Ovary (tissue), 3 donors: ENCODE results near the gene WFDC1.

Experiments used
- EP300 ChIP-seq: sonication (generic); formaldehyde crosslinking; IDR thresholded peaks from one replicate; pipeline ENCODE4 v1.6.1; 2017; ENCODE audit warnings: antibody characterized with exemption
- POLR2A ChIP-seq: fragments of 450-650 bp; IDR thresholded peaks from one replicate; pipeline ENCODE4 v1.6.1; 2017; ENCODE audit warnings: antibody characterized with exemption, mild to moderate bottlenecking, moderate library complexity
- TF ChIP-seq, protein P1 (sequence below), 3 donors: fragments of 450-650 bp in 2 of 3; fragments of 200-600 bp in 1 of 3; IDR thresholded peaks; one replicate each; pipeline versions ENCODE4 v1.5.1 to v1.8.0; 2016 to 2022; ENCODE audit warnings: antibody characterized with exemption in 3 of 3, mild to moderate bottlenecking in 1 of 3
- donor health status: DM: no; HTN: no; CAD: no.

DNA sequence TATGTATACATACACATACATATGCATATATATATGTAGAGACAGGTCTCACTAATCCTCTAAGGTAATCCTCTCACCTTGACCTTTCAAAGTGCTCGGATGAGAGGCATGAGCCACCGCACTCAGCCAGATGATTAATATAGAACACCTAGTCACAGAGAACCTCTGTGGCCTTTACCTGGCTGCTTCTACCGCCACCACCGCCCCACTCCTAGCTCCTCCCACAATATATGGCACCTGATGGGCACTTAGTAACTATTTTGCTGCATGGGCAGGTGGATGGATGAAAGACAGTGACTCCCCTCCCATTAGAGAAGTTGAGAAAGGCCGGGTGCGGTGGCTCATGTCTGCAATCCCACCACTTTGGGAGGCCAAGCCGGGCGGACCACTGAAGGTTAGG is 57.0 kb downstream of the WFDC1 start:
- TF ChIP-seq, protein P1, sequence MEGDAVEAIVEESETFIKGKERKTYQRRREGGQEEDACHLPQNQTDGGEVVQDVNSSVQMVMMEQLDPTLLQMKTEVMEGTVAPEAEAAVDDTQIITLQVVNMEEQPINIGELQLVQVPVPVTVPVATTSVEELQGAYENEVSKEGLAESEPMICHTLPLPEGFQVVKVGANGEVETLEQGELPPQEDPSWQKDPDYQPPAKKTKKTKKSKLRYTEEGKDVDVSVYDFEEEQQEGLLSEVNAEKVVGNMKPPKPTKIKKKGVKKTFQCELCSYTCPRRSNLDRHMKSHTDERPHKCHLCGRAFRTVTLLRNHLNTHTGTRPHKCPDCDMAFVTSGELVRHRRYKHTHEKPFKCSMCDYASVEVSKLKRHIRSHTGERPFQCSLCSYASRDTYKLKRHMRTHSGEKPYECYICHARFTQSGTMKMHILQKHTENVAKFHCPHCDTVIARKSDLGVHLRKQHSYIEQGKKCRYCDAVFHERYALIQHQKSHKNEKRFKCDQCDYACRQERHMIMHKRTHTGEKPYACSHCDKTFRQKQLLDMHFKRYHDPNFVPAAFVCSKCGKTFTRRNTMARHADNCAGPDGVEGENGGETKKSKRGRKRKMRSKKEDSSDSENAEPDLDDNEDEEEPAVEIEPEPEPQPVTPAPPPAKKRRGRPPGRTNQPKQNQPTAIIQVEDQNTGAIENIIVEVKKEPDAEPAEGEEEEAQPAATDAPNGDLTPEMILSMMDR (IDR thresholded peaks at IDR 0.05) = no peak
- TF ChIP-seq EP300 (no peak), POLR2A (no peak)
